Natural killer cell treated with Interleukin-12 subunit alpha and Interleukin-12 subunit beta and Interleukin-15 and Interleukin-18, amount 100 ng/mL, for 72 hours (primary cell): Measurements from ENCODE around the gene SLC25A11. TPM values are rescaled to one million over a fixed set of nuclear protein-coding genes. Genes with fewer than 3 reads are reported as not detected.
A peak's percentile ranks its signal among the peaks of the same experiment; 100 is the strongest.
"Not testable (repeated sequence)": the region's sequence is repeated elsewhere in the genome, so short reads cannot be mapped to it uniquely, and the experiment has no call there.

Source experiments
- ATAC-seq, 2 donors: fragments of 150-1000 bp; cut with Tn5 transposase in 1 of 2; sonication (Bioruptor Pico), chemical (Tn5 transposase) in 1 of 2; 2 replicates each; pipeline ENCODE4 v1.10.0; 2021
- DNase-seq: peaks from one replicate; pipeline ENCODE4 v3.0.0; 2022; ENCODE audit warnings: low spot score
- H3K27ac Mint-ChIP-seq, 2 donors: 1 replicate in 1 of 2; 2 replicates in 1 of 2; pipeline ENCODE4 v1.8.0; 2022; ENCODE audit warnings: mixed read lengths in 2 of 2, mild to moderate bottlenecking in 1 of 2, moderate library complexity in 1 of 2
- H3K27me3 Mint-ChIP-seq, 2 donors: 1 replicate in 1 of 2; 2 replicates in 1 of 2; pipeline ENCODE4 v1.8.0; 2022; ENCODE audit warnings: mixed read lengths in 2 of 2
- H3K36me3 Mint-ChIP-seq: one replicate; pipeline ENCODE4 v1.8.0; 2022; ENCODE audit warnings: mixed read lengths
- H3K4me1 Mint-ChIP-seq, 2 donors: 1 replicate in 1 of 2; 2 replicates in 1 of 2; pipeline ENCODE4 v1.8.0; 2022; ENCODE audit warnings: low read depth in 2 of 2, mixed read lengths in 2 of 2, mild to moderate bottlenecking in 1 of 2
- H3K4me3 Mint-ChIP-seq: one replicate; pipeline ENCODE4 v1.8.0; 2022; ENCODE audit warnings: mixed read lengths
- H3K9me3 Mint-ChIP-seq: 2 replicates; pipeline ENCODE4 v1.8.0; 2022; ENCODE audit warnings: mixed read lengths
- total RNA-seq, 2 donors: library from RNA; stranded (reverse); gene quantifications; one replicate each; pipeline ENCODE4 v1.2.3, GENCODE V29; 2022

Gene SLC25A11
- total RNA-seq, 2 donors from 2014 or later, result 85.9 to 91.6 TPM

- peak overlapping the region; percentile 49 to 88 for H3K27ac Mint-ChIP-seq
- H3K4me3 Mint-ChIP-seq, result peak overlapping the region; percentile 47
- no peak for ATAC-seq
- no peak for DNase-seq
- no peaks in the 10 kb centered on the region for H3K9me3 Mint-ChIP-seq
- peaks cover 31 to 51% of the 10 kb centered on the region in 2 donors for H3K4me1 Mint-ChIP-seq
- H3K27me3 Mint-ChIP-seq, result peaks cover 0 to 2% of the 10 kb centered on the region in 2 donors
- H3K36me3 Mint-ChIP-seq, result no peaks in the 10 kb centered on the region
These were observed 6.2 kb downstream of the SLC25A11 start for GRCh38 chr17:4933646-4934045.

DNA sequence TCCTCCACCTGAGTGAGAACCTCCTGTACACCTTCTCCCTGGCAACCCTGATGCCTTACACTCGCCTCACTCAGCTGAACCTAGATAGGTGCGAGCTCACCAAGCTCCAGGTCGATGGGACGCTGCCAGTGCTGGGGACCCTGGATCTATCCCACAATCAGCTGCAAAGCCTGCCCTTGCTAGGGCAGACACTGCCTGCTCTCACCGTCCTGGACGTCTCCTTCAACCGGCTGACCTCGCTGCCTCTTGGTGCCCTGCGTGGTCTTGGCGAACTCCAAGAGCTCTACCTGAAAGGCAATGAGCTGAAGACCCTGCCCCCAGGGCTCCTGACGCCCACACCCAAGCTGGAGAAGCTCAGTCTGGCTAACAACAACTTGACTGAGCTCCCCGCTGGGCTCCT is 7.1 kb downstream of the SLC25A11 start:
- no peak for ATAC-seq
- Mint-ChIP-seq H3K4me3 (no peak overlapping the region), H3K27ac (no peak overlapping the region)

DNA sequence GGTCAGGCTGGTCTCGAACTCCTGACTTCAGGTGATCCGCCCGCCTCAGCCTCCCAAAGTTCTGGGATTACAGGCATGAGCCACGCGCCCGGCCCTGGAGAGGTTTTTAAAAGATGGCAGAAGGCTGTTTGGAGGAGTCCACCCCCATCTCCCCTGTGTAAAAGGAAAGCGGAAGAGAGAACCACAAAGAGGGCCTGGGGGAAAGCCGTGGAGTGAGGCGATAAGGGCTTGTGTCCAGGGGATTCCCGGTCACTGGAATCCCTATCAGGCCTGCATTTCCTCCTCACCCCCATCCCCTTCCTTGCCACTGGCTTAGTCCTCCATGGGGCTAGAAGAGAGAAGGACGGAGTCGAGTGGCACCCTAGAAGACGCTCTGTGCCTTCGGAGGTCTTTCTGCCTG is 7.9 kb downstream of the SLC25A11 start, which contains the start of gene GP1BA:
Gene GP1BA (plus strand): TSS at position 315 of the 400 bp plus-strand sequence. CDS start 328 bp downstream, outside the sequence.
- peaks cover 25 to 44% of the 10 kb centered on the region in 2 donors for H3K4me1 Mint-ChIP-seq
- H3K27ac Mint-ChIP-seq, result peak within 1 kb of the TSS in 1 of 2 donors; percentile 1
- peaks cover 0 to 2% of the 10 kb centered on the region in 2 donors for H3K27me3 Mint-ChIP-seq

More for the DNA sequence above, 7.1 kb downstream of the SLC25A11 start:
- Mint-ChIP-seq H3K9me3 (no peaks in the 10 kb centered on the region), H3K27me3 (peaks cover 0 to 2% of the 10 kb centered on the region in 2 donors), H3K4me1 (peaks cover 25 to 47% of the 10 kb centered on the region in 2 donors), H3K36me3 (no peaks in the 10 kb centered on the region)
- DNase-seq, result no peak

GRCh38 chr17:4928881-4929280 is 11.0 kb downstream of the SLC25A11 start:
- H3K36me3 Mint-ChIP-seq, result no peaks in the 10 kb centered on the region
- DNase-seq (no peak), ATAC-seq (no peak)
- H3K27ac Mint-ChIP-seq, result no peak overlapping the region
- H3K9me3 Mint-ChIP-seq, result no peaks in the 10 kb centered on the region
- H3K4me3 Mint-ChIP-seq, result no peak overlapping the region
- H3K27me3 Mint-ChIP-seq, result peaks cover 0 to under 1% of the 10 kb centered on the region in 2 donors
- H3K4me1 Mint-ChIP-seq, result peaks cover 8 to 27% of the 10 kb centered on the region in 2 donors

More for the DNA sequence above, 7.9 kb downstream of the SLC25A11 start, which contains the start of gene GP1BA:
- Mint-ChIP-seq H3K36me3 (no peaks in the 10 kb centered on the region), H3K9me3 (no peaks in the 10 kb centered on the region), H3K4me3 (no peak within 1 kb of the TSS)
- DNase-seq, result no peak
- ATAC-seq, result no peak

DNA sequence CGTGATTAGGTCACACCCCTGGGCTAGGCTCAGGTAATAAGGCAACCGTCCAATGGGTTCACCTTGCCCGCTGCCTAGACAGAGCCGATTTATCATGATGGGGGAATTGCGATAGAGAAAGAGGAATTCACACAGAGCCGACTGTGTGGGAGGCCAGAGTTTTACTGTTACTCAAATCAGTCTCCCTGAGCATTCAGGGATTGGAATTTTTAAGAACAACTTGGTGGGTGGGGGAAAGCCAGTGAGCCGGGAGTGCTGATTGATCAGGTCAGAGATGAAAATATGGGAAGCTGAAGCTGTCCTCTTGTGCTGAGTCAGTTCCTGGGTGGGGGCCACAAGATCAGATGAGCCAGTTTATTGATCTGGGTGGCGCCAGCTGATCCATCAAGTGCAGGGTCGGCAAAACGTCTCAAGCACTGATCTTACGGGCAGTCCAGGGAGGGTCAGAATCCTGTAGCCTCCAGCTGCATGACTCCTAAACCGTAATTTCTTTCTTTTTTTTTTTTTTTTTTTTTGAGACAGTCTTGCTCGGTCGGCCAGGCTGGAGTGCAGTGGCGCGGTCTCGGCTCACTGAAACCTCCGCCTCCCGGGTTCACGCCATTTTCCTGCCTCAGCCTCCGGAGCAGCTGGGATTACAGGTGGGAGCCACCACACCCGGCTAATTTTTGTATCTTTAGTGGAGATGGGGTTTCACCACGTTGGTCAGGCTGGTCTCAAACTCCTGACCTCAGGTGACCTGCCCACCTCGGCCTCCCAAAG is 13.1 kb downstream of the SLC25A11 start:
- DNase-seq, H3K27me3 Mint-ChIP-seq, H3K27ac Mint-ChIP-seq, H3K36me3 Mint-ChIP-seq, ATAC-seq, H3K4me1 Mint-ChIP-seq, H3K4me3 Mint-ChIP-seq, H3K9me3 Mint-ChIP-seq: not testable (repeated sequence)

GRCh38 chr17:4921320-4921719 is 18.5 kb downstream of the SLC25A11 start:
- no peak overlapping the region for H3K27ac Mint-ChIP-seq
- no peak overlapping the region for H3K4me3 Mint-ChIP-seq
- DNase-seq (no peak), ATAC-seq (no peak)
- no peaks in the 10 kb centered on the region for H3K27me3 Mint-ChIP-seq
- no peaks in the 10 kb centered on the region for H3K36me3 Mint-ChIP-seq
- H3K4me1 Mint-ChIP-seq, result peaks cover 0 to 8% of the 10 kb centered on the region in 2 donors
- no peaks in the 10 kb centered on the region for H3K9me3 Mint-ChIP-seq

DNA sequence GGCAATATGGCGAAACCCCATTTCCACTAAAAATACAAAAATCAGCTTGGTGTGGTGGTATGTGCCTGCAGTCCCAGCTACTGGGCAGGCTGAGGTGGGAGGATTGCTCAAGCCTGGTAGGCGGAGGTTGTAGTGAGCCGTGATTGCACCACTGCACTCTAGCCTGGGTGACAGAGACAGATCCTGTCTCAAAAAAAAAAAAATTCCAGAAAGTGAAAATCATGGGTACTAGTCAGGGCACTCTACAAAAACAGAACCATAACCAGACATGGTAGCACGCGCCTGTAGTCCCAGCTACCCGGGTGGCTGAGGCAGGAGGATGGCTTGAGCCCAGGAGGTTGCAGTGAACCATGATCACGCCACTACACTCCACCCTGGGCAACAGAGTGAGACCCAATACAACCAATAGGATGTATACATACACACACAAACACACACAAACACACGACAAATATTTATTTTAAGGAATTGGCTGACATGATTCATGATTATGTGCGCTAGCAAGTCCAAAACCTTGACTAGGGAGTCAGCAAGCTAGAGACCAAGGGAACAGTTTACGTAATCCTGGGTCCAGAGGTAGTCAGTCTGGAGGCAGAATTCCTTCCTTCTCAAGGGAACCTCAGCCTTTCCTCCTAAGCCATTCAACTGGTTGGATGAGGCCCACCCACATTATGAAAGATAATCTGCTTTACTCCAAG is 19.3 kb downstream of the SLC25A11 start:
- Mint-ChIP-seq H3K4me1 (peaks cover 0 to 8% of the 10 kb centered on the region in 2 donors), H3K4me3 (no peak overlapping the region), H3K36me3 (no peaks in the 10 kb centered on the region), H3K27me3 (no peaks in the 10 kb centered on the region), H3K27ac (peak overlapping the region in 1 of 2 donors; percentile 45), H3K9me3 (no peaks in the 10 kb centered on the region)
- ATAC-seq, result peak; percentile 68 to 91
- DNase-seq, result no peak

DNA sequence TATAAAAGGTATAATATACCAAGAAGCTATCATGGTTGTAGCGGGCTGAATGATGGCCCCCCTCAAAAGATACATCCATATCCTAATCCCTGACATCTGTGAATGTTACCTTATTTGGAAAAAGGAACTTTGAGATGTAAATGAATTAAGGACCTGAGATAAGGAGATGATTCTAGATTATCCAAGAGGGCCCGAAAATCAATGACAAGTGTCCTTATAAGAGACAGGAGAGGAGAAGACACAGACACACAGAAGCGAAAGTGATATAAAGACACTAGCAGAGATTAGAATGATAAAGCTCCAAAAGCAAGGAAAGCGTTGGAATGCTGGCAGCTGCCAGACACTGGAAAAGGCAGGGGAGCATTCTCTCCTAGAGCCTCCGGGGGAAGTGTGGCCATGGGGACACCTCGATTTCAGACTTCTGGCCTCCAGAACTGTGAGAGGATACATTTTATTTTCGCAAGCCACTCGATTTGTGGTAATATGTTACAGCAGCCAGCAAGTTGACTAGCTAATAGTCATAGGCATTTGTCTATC is 20.3 kb downstream of the SLC25A11 start:
- Mint-ChIP-seq H3K4me1 (peaks cover 0 to 8% of the 10 kb centered on the region in 2 donors), H3K27ac (no peak overlapping the region), H3K9me3 (no peaks in the 10 kb centered on the region), H3K36me3 (no peaks in the 10 kb centered on the region), H3K27me3 (no peaks in the 10 kb centered on the region), H3K4me3 (no peak overlapping the region)
- no peak for ATAC-seq
- no peak for DNase-seq

GRCh38 chr17:4914551-4914950 is 25.3 kb downstream of the SLC25A11 start:
- not testable (repeated sequence) for H3K27ac Mint-ChIP-seq, ATAC-seq, H3K9me3 Mint-ChIP-seq, H3K4me3 Mint-ChIP-seq, H3K27me3 Mint-ChIP-seq, H3K36me3 Mint-ChIP-seq, H3K4me1 Mint-ChIP-seq, DNase-seq

DNA sequence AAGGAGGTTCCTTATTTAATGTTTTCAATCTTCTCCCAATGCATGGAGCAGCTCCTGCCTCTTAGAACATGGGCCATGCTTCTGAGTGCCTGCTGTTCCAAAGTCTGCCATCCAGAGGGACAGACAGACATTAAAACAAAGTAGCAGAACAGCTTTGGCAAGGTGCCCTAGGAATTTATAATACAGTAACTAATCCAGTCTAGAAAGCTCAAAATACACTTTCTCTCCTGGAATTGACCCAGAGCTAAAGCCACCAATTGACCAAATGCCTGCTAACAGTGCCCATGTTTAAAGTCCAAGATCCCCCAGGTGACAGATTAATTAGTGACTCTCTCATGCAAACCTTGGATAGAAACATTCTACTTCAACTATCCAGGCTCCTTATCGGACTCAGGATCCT is 25.9 kb downstream of the SLC25A11 start:
- no peaks in the 10 kb centered on the region for H3K4me1 Mint-ChIP-seq
- H3K9me3 Mint-ChIP-seq, result no peaks in the 10 kb centered on the region
- no peaks in the 10 kb centered on the region for H3K36me3 Mint-ChIP-seq
- no peak for ATAC-seq
- H3K4me3 Mint-ChIP-seq, result no peak overlapping the region
- no peaks in the 10 kb centered on the region for H3K27me3 Mint-ChIP-seq
- H3K27ac Mint-ChIP-seq, result peak overlapping the region in 1 of 2 donors; percentile 18
- no peak for DNase-seq

- Mint-ChIP-seq H3K27me3 (no peaks in the 10 kb centered on the region), H3K27ac (no peak overlapping the region), H3K4me1 (no peaks in the 10 kb centered on the region), H3K36me3 (no peaks in the 10 kb centered on the region), H3K9me3 (no peaks in the 10 kb centered on the region), H3K4me3 (no peak overlapping the region)
- ATAC-seq, result peak; percentile 95 to 96
- DNase-seq, result peak; percentile 84
These were observed 30.9 kb downstream of the SLC25A11 start for GRCh38 chr17:4908711-4909496.

- DNase-seq (no peak), ATAC-seq (no peak)
- Mint-ChIP-seq H3K4me3 (no peak overlapping the region), H3K9me3 (no peaks in the 10 kb centered on the region), H3K27me3 (no peaks in the 10 kb centered on the region), H3K36me3 (no peaks in the 10 kb centered on the region), H3K4me1 (peaks cover 3 to 5% of the 10 kb centered on the region in 2 donors), H3K27ac (no peak overlapping the region)
These were observed 31.5 kb downstream of the SLC25A11 start for GRCh38 chr17:4908301-4908700.

- DNase-seq, H3K36me3 Mint-ChIP-seq, H3K9me3 Mint-ChIP-seq, ATAC-seq, H3K4me3 Mint-ChIP-seq, H3K27me3 Mint-ChIP-seq, H3K27ac Mint-ChIP-seq: not testable (repeated sequence)
- H3K4me1 Mint-ChIP-seq, result peaks cover 15 to 19% of the 10 kb centered on the region in 2 donors
These were observed 33.2 kb downstream of the SLC25A11 start for GRCh38 chr17:4906642-4907041.
